GM23248 (cell line): ENCODE data around the gene PPP1R2.

Experiments
- EZH2 ChIP-seq: fragments of 200-600 bp; sonication (generic); IDR thresholded peaks from 2 replicates; pipeline ENCODE4 v1.6.1; 2018; ENCODE audit warnings: antibody characterized with exemption, mild to moderate bottlenecking; ENCODE audit not compliant: insufficient read depth, poor library complexity, severe bottlenecking
- EZH2phosphoT487 ChIP-seq: fragments of 200-600 bp; sonication (generic); IDR thresholded peaks from 2 replicates; pipeline ENCODE4 v1.6.1; 2018; ENCODE audit warnings: antibody characterized with exemption, moderate library complexity, mild to moderate bottlenecking, low read depth; ENCODE audit not compliant: insufficient read depth

- TF ChIP-seq EZH2phosphoT487 = no peak
- no peak for TF ChIP-seq EZH2
These were observed 30.7 kb upstream of the PPP1R2 start for GRCh38 chr3:195573611-195574496.
